Fibroblast of pulmonary artery (primary cell): ENCODE measurements around the gene LMX1B.

ENCODE experiments used
- DNase-seq: peaks from one replicate; pipeline ENCODE4 v3.0.0-alpha.2; 2010; ENCODE audit warnings: low read depth
- H3K4me3 ChIP-seq: replicated peaks from 2 replicates; pipeline ENCODE4 v1.5.1; 2011; ENCODE audit warnings: low read depth, mild to moderate bottlenecking, control low read depth, low read length, moderate library complexity
- CTCF ChIP-seq: IDR thresholded peaks from 2 replicates; pipeline ENCODE4 v1.5.1; 2011; ENCODE audit warnings: mild to moderate bottlenecking, control low read depth, low read length, inconsistent platforms; ENCODE audit errors: missing control alignments

Gene LMX1B

GRCh38 chr9:126702151-126703001, 88.6 kb downstream of the LMX1B start:
- peak; percentile 64 for TF ChIP-seq CTCF
- H3K4me3 ChIP-seq, result no peak overlapping the region
- no peak for DNase-seq

- H3K4me3 ChIP-seq, result no peak overlapping the region
- DNase-seq, result no peak
- no peak for TF ChIP-seq CTCF
These were observed 89.5 kb downstream of the LMX1B start for GRCh38 chr9:126703002-126703865.

GRCh38 chr9:126703866-126704156, 90.1 kb downstream of the LMX1B start:
- no peak for TF ChIP-seq CTCF
- no peak for DNase-seq
- H3K4me3 ChIP-seq, result no peak overlapping the region

GRCh38 chr9:126704157-126704891, 90.6 kb downstream of the LMX1B start:
- no peak overlapping the region for H3K4me3 ChIP-seq
- TF ChIP-seq CTCF, result no peak
- DNase-seq, result peak; percentile 63

- no peak overlapping the region for H3K4me3 ChIP-seq
- DNase-seq, result peak; percentile 60
- peak; percentile 87 for TF ChIP-seq CTCF
These were observed 91.4 kb downstream of the LMX1B start for GRCh38 chr9:126704892-126705766.
